Neural cell (in vitro differentiated cells): Measurements from ENCODE around the gene MARCHF6. TPM values are rescaled to one million over a fixed set of nuclear protein-coding genes. Genes with fewer than 3 reads are reported as not detected.

Source experiments
- H2AFZ ChIP-seq: fragments of 200-600, 300-800 bp; sonication (generic), shearing (Covaris generic); 2 replicates; pipeline ENCODE4 v1.6.0; 2014; ENCODE audit warnings: low read depth, mild to moderate bottlenecking, antibody characterized with exemption, low read length, moderate library complexity
- H3F3A ChIP-seq: fragments of 200-600 bp; shearing (Covaris generic); 2 replicates; pipeline ENCODE4 v1.6.1; 2016; ENCODE audit warnings: mild to moderate bottlenecking, moderate library complexity, mixed read lengths, antibody characterized with exemption, low read length; ENCODE audit not compliant: insufficient read depth, poor library complexity, severe bottlenecking
- H3K27ac ChIP-seq: fragments of 200-600, 300-800 bp; sonication (generic), shearing (Covaris generic); 2 replicates; pipeline ENCODE4 v1.5.1; 2014; ENCODE audit warnings: mild to moderate bottlenecking, low read length, moderate library complexity
- H3K27me3 ChIP-seq: fragments of 300-800, 200-600 bp; sonication (generic), shearing (Covaris generic); 2 replicates; pipeline ENCODE4 v1.6.0; 2014; ENCODE audit warnings: mild to moderate bottlenecking, low read depth, low read length, moderate library complexity; ENCODE audit not compliant: insufficient read depth
- H3K36me3 ChIP-seq: fragments of 300-800, 200-600 bp; sonication (generic), shearing (Covaris generic); 2 replicates; pipeline ENCODE4 v1.5.1; 2014; ENCODE audit warnings: mild to moderate bottlenecking, antibody characterized with exemption, low read length, moderate library complexity; ENCODE audit not compliant: insufficient read depth
- H3K4me2 ChIP-seq: fragments of 300-800, 200-600 bp; sonication (generic), shearing (Covaris generic); 2 replicates; pipeline ENCODE4 v1.6.0; 2014; ENCODE audit warnings: mild to moderate bottlenecking, low read length
- H3K4me3 ChIP-seq: fragments of 300-800, 200-600 bp; sonication (generic), shearing (Covaris generic); 2 replicates; pipeline ENCODE4 v1.5.1; 2014; ENCODE audit warnings: mild to moderate bottlenecking, low read length, moderate library complexity
- H3K79me2 ChIP-seq: fragments of 200-600 bp; shearing (Covaris generic); replicated peaks from 2 replicates; pipeline ENCODE4 v1.6.0; 2014; ENCODE audit warnings: mild to moderate bottlenecking, low read length, moderate library complexity; ENCODE audit not compliant: insufficient read depth
- H3K9ac ChIP-seq: fragments of 300-800, 200-600 bp; sonication (generic), shearing (Covaris generic); 2 replicates; pipeline ENCODE4 v1.6.1; 2016; ENCODE audit warnings: mild to moderate bottlenecking, low read length, mixed read lengths
- H3K9me2 ChIP-seq: fragments of 200-600 bp; shearing (Covaris generic); 2 replicates; pipeline ENCODE4 v1.6.1; 2016; ENCODE audit warnings: mild to moderate bottlenecking, low read length, mixed read lengths; ENCODE audit not compliant: insufficient read depth
- H3K9me3 ChIP-seq: fragments of 200-600, 300-800 bp; sonication (generic), shearing (Covaris generic); 2 replicates; pipeline ENCODE4 v1.6.1; 2016; ENCODE audit warnings: mild to moderate bottlenecking, mixed run types, low read length, moderate library complexity, mixed read lengths
- H4K20me1 ChIP-seq: fragments of 200-600 bp; shearing (Covaris generic); 2 replicates; pipeline ENCODE4 v1.6.1; 2016; ENCODE audit warnings: mild to moderate bottlenecking, mixed run types; ENCODE audit not compliant: insufficient read depth
- CTCF ChIP-seq: fragments of 450-650 bp; IDR thresholded peaks from 2 replicates; pipeline ENCODE4 v1.5.1; 2014; ENCODE audit warnings: antibody characterized with exemption, mild to moderate bottlenecking, moderate library complexity; ENCODE audit not compliant: poor library complexity, severe bottlenecking
- EP300 ChIP-seq: fragments of 450-650 bp; conservative IDR thresholded peaks from 2 replicates; pipeline ENCODE4 v1.6.1; 2014; ENCODE audit warnings: antibody characterized with exemption, mild to moderate bottlenecking, moderate library complexity; ENCODE audit not compliant: poor library complexity, severe bottlenecking
- EZH2 ChIP-seq: fragments of 200-600, 300-800 bp; shearing (Covaris generic), sonication (generic); IDR thresholded peaks from 2 replicates; pipeline ENCODE4 v1.6.1; 2014; ENCODE audit warnings: antibody characterized with exemption, low read length, borderline replicate concordance, mild to moderate bottlenecking; ENCODE audit not compliant: insufficient read depth, poor library complexity, severe bottlenecking
- MXI1 ChIP-seq: fragments of 450-650 bp; conservative IDR thresholded peaks from 2 replicates; pipeline ENCODE4 v1.6.1; 2014; ENCODE audit warnings: antibody characterized with exemption, mild to moderate bottlenecking; ENCODE audit not compliant: poor library complexity, severe bottlenecking
- POLR2AphosphoS5 ChIP-seq: IDR thresholded peaks from 2 replicates; pipeline ENCODE4 v1.6.1; 2012
- RAD21 ChIP-seq: fragments of 450-650 bp; conservative IDR thresholded peaks from 2 replicates; pipeline ENCODE4 v1.6.1; 2014; ENCODE audit warnings: antibody characterized with exemption, mild to moderate bottlenecking, moderate library complexity
- REST ChIP-seq: IDR thresholded peaks from 2 replicates; pipeline ENCODE4 v1.6.1; 2012; ENCODE audit warnings: borderline replicate concordance
- SMC3 ChIP-seq: fragments of 450-650 bp; conservative IDR thresholded peaks from 2 replicates; pipeline ENCODE4 v1.6.1; 2014; ENCODE audit warnings: antibody characterized with exemption, mild to moderate bottlenecking, moderate library complexity; ENCODE audit not compliant: poor library complexity
- TAF1 ChIP-seq: IDR thresholded peaks from 2 replicates; pipeline ENCODE4 v1.6.1; 2012; ENCODE audit warnings: low read depth
- polyA plus RNA-seq: library from polyadenylated mRNA; depleted of rRNA; stranded (reverse); fragments of >200 nt; gene quantifications from 2 replicates; pipeline ENCODE4 v1.2.3, GENCODE V29; 2014

MARCHF6 gene
- polyA plus RNA-seq, 1 donor from 2014 or later: 282 TPM

GRCh38 chr5:10399839-10400238 is 46.3 kb downstream of the MARCHF6 start:
- H3K27ac ChIP-seq: no peak overlapping the region
- H3K4me2 ChIP-seq: no peak overlapping the region
- H3K9ac ChIP-seq: no peak overlapping the region
- no peaks in the 10 kb centered on the region for H3K79me2 ChIP-seq
- peaks cover 24% of the 10 kb centered on the region for H3K36me3 ChIP-seq
- no peaks in the 10 kb centered on the region for H3K9me3 ChIP-seq
- TF ChIP-seq RAD21 (no peak), EZH2 (no peak), TAF1 (no peak), REST (no peak), CTCF (no peak), EP300 (no peak), POLR2AphosphoS5 (no peak), SMC3 (no peak), MXI1 (no peak)
- H3K4me3 ChIP-seq: no peak overlapping the region
- H3K9me2 ChIP-seq: no peaks in the 10 kb centered on the region
- H3K27me3 ChIP-seq: no peaks in the 10 kb centered on the region
- no peak overlapping the region for H2AFZ ChIP-seq
- H4K20me1 ChIP-seq: no peaks in the 10 kb centered on the region
- H3F3A ChIP-seq: no peaks in the 10 kb centered on the region

GRCh38 chr5:10400411-10400810 is 46.9 kb downstream of the MARCHF6 start:
- Histone ChIP-seq H4K20me1 (no peaks in the 10 kb centered on the region), H3K9ac (no peak overlapping the region), H3K9me2 (no peaks in the 10 kb centered on the region), H3K9me3 (no peaks in the 10 kb centered on the region), H3K36me3 (peaks cover 30% of the 10 kb centered on the region), H3K4me2 (no peak overlapping the region), H2AFZ (no peak overlapping the region), H3K79me2 (no peaks in the 10 kb centered on the region), H3F3A (no peaks in the 10 kb centered on the region), H3K27ac (no peak overlapping the region), H3K27me3 (no peaks in the 10 kb centered on the region), H3K4me3 (no peak overlapping the region)
- TF ChIP-seq TAF1: no peak
- TF ChIP-seq POLR2AphosphoS5: no peak
- no peak for TF ChIP-seq RAD21
- TF ChIP-seq SMC3: no peak
- no peak for TF ChIP-seq MXI1
- no peak for TF ChIP-seq CTCF
- no peak for TF ChIP-seq EZH2
- no peak for TF ChIP-seq REST
- no peak for TF ChIP-seq EP300
